ENCODE data around the gene SQSTM1.
"Not testable (repeated sequence)": the region's sequence is repeated elsewhere in the genome, so short reads cannot be mapped to it uniquely, and the experiment has no call there.

Gene SQSTM1

GRCh38 chr5:179820483-179821297 is at the start of gene SQSTM1:
Gene SQSTM1, plus strand, starts transcription at chr5:179820905. Its CDS starts 32 bp downstream, at chr5:179820937.
- no peak for FAIRE-seq

DNA sequence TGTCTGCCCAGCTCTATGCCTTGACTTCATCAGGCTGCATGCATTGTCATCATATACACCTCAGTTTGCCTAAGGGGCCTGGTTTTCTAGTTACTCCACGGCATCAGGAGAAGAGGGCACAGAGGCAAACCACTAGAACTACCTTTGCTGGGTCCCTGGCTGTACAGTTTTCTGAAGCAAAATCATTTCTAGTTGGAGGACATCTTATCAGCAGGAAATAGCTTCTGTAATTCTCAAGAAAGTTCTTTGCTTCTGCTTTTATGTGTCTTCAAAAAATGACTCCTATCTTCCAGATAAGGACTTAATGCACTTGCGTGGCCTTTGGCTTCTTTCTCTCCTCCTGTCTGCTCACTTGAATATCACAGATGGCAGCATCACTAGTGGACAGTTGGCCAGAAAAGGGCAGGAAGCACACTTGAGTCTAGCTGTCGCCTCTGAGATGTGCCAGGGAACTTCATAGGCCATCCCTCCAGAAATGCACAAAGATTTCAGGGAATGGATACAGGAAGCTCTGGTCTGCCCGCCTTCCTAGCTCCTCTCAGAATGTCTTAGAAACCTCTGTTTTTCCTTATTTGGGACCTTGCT is 49.3 kb upstream of the SQSTM1 start:
- no peak for FAIRE-seq

GRCh38 chr5:179772351-179772750 is 48.4 kb upstream of the SQSTM1 start:
- no peak for FAIRE-seq

GRCh38 chr5:179773686-179774040 is 47.0 kb upstream of the SQSTM1 start:
- no peak for FAIRE-seq

DNA sequence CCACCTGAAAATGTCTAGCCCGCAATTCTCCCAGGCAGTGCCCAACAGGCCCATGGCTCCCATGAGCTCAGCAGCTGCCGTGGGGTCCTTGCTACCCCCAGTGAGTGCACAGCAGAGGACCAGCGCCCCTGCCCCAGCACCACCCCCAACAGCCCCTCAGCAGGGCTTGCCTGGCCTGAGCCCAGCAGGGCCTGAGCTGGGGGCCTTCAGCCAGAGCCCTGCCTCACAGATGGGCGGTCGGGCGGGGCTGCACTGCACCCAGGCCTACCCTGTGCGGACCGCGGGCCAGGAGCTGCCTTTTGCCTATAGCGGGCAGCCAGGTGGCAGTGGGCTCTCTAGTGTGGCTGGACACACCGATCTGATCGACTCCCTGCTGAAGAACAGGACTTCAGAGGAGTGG is 46.3 kb upstream of the SQSTM1 start:
- FAIRE-seq, result no peak

GRCh38 chr5:179776411-179776938 is 44.2 kb upstream of the SQSTM1 start:
- FAIRE-seq, result no peak

DNA sequence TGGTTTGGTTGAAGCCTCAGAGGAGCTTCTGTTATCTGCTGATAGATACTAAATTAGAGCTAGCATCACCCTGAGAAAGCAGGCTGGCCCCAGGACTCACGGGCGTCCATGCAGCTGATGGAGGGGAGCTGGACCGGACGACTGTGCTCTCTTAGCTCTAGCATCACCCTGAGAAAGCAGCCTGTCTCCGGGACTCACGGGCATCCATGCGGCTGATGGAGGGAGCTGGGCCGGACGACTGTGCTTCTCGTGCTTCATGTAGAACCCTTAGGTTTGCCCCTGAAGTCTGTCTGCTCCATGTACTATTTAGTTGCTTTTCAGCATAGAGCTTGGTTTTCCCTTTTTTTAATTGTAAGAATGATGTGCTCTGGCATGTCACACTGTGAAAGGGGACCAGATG is 43.2 kb upstream of the SQSTM1 start:
- no peak for FAIRE-seq

DNA sequence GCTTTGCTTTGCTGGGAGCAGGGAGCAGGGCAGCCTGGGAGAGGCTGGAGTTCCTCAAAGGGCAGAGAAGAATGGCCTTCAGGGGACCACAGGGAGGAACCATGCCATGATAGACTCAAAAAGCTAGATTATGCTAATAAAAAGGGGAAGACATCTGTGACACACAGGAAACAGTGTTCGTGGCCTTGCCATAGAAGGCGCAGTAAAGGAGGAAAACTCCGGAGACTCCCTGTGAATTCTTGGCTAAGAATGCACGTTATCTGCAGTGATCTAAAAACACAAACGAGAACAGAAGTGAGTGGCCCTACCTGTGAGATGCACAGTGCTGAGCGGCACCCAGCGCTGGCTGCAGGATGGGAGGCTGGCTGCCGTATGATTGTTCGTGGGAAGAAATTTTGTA is 42.8 kb upstream of the SQSTM1 start:
- FAIRE-seq, result no peak

GRCh38 chr5:179778591-179778990 is 42.1 kb upstream of the SQSTM1 start:
- no peak for FAIRE-seq

DNA sequence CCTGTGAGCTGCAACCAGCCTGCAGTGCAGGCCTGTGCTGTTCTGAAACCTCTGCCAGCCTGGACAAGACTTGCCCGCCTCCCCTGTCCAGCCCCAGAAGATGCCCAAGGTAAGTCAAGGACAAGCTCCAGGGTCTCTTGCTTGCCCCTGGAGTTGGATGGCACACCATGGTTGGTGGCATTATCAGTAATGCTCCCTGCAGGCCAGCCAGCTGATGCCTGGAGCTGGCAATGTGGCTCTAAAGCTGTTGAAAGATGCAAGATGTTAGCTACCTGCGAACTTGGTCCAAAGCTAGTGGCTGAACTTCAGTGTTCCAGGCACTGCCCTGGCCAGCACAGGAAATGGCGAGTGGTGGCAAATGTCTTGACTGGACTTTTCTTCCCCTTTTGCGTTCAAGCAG is 40.9 kb upstream of the SQSTM1 start:
- FAIRE-seq, result no peak

- no peak for FAIRE-seq
Observed at GRCh38 chr5:179780362-179780761, 40.3 kb upstream of the SQSTM1 start.

DNA sequence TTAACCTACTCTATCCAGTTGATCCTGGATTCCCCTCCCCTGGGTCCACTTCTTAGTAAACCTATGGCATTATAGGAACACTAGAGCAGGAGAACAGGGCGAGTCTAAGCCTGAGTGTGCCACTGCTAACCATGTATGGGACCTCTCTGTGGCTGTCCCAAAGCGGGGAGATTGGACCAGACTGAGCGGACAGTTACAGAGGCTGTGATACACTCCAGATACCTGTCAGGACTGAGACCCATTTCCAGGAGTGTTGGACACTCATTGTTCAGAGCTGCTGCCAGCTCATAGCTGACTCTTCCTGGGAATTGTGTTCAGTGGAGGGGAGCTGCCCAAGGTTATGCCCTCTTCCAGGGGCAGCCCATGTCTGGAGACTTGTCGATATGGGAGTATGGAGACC is 38.9 kb upstream of the SQSTM1 start:
- no peak for FAIRE-seq

GRCh38 chr5:179783128-179783527 is 37.6 kb upstream of the SQSTM1 start:
- no peak for FAIRE-seq

DNA sequence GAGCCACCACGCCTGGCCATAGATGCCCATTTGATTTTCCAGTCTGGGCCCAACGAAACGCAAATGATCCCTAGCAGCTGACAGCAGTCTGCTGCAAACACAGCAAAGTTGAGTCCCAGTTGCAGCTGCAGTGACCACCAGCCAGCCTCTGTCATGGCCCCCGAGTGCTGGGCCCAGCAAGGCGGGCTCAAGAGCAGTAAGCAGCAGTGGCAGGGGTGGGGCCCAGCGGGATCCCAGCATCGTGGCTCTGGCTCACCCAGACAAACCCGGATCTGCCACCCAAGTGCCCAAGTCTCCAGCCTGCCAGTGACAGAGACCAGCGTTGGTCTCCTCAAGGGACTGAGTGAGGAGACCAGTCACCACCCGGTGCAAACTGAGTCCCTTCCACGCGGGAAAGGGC is 33.8 kb upstream of the SQSTM1 start:
- no peak for FAIRE-seq

- FAIRE-seq, result no peak
Observed at GRCh38 chr5:179788193-179788854, 32.4 kb upstream of the SQSTM1 start.

DNA sequence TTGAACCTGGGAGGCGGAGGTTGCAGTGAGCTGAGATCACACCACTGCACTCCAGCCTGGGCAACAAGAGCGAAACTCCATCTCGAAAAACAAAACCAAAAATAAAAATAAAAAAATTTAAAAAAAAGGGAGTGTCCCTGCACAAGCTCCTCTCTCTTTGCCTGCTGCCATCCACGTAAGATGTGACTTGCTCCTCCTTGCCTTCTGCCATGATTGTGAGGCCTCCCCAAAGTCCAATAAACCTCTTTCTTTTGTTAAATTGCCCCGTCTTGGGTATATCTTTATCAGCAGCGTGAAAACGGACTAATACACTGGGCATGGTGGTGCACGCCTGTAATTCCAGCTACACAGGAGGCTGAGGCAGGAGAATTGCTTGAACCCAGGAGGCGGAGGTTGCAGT is 31.4 kb upstream of the SQSTM1 start:
- FAIRE-seq, result not testable (repeated sequence)

DNA sequence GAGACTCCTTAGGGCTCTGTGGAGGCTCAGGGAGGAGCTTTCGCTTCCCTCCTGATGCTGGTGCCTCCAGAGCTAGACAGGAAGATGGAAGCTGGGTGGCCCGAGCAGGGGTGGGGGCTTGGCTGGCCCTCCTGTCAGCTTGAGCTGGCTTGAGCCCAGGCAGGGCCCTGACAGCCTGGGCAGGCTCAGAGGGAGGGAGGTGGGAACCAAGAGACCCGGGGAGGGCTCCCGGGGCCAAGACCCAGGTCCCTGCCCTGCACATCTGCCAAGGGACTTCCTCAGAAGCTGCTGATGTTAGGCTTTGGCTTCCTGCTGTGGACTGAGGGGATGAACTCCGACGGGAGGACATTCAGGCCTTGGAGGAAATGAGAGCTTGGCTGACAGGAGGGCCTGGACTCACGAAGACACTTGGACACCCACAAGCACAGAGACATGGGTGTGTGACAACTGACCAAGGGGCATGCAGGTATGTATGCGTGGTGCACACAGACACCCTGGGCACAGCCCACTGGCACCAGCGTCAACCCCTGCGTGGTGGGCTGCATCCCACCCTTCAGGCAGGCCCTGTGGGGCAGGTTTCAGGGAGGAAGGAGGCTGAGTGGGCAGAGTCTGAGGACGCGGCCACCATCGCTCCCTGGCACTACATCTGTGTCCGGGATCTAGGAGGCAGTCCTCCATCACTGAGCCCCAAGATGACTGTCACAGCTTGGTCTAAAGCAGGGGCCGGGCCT is 28.7 kb upstream of the SQSTM1 start:
- no peak for FAIRE-seq

GRCh38 chr5:179792612-179793467 is 27.9 kb upstream of the SQSTM1 start:
- no peak for FAIRE-seq

GRCh38 chr5:179793468-179794139 is 27.1 kb upstream of the SQSTM1 start, which contains the start of gene LTC4S:
Gene LTC4S, plus strand, starts transcription at chr5:179793986. Its CDS starts 95 bp downstream, at chr5:179794081.
- no peak for FAIRE-seq

DNA sequence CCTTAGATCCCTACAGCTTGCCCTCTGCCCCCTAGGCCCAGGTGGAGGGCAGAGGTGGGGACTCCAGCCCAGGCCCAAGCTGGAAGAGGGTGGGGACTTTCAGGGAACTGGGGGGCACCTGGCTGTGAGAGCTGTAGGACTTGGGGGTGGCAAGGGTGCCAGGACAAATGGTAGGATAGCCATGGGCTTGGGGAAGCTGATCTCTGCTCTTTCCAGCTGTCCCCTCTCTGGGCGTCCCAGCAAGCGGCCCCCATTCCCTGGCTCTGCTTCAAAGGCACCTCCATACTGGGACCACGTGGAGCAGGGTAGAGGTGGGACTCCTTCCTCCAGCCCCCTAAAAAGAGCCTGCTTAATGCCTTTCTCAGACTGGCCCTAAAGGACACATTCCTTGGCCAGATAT is 26.5 kb upstream of the SQSTM1 start:
- no peak for FAIRE-seq

DNA sequence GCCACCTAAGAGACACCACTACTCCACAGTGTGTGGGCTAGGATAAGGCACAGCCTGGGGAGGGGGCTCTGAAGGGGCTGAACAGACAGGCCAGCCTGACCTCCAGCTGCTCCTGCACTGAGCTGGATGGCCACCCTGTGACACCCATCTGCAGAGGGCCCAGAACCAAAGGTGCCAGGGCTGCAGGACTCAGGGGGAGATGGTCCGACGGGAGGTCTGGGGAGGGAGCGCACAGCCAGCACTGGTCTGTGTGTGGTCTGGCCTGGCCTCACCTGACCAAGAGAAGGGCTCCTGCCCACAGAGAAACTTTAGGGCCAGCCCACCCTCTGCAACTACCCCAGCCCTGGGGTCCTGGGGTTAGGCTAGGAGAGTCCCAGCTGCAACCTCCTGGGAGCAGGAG is 26.1 kb upstream of the SQSTM1 start:
- FAIRE-seq, result no peak

Measured in islet of Langerhans (tissue), 1 donor.